GM18873 (cell line): ENCODE results near the gene TCHP.

ENCODE experiments used
- ATAC-seq: cut with Tn5 transposase; IDR thresholded peaks from one replicate; pipeline ENCODE4 v1.9.1; 2021; ENCODE audit warnings: mild to moderate bottlenecking, moderate library complexity, moderate number of reproducible peaks; ENCODE audit not compliant: unreplicated experiment, low FRiP score

The TCHP gene

GRCh38 chr12:109930028-109930800, 30.1 kb downstream of the TCHP start:
- no peak for ATAC-seq

- no peak for ATAC-seq
Observed at GRCh38 chr12:109931143-109931542, 31.1 kb downstream of the TCHP start.

DNA sequence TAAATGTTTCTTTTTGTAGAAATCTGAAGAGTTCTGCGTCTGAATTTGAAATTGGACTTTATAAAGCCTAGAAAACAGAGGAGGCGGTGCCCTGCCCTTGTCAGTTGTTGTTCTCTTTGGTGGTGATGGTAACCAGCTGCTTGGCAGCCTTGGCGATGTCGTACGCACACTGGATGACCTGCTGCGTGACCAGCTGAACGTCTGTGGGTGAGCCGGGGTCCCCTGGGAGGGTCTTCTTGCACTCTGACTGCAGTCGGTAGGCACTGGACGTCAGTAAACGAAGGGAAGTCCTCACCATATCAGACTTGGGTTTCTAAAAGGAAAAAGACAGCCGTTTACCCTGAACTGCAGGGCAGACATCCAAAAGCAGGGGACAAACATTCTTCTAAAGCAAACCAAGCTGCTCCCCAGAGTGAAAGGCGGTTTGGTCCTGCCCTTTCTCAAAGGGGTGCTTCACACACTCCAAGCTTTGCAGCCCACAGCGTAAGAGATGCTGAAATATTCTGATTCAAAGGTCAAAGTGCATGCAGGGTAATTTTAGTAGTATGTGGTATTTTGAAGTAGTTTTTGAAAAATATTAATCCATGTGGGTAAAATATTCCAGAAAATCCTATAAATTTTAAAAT, 32.9 kb downstream of the TCHP start:
- ATAC-seq, result no peak

DNA sequence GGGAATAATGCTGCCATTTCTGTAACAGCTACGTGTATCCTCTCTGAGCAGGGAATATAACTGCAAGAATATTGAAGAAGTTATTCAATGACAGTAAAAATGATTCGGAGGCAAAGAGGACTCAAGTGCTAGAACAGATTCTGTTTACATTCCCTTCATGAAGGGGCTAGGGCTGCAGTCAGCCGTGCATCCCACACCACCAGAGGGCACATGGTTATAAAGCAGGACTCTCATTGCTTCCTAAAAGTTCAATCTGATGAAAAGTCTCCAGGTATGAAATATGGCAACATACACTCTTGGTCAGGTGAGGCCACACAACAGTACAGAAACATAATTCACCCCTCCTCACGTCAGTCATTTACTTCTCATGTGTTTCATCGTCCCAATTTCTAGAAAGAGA, 34.0 kb downstream of the TCHP start:
- no peak for ATAC-seq

- no peak for ATAC-seq
Observed at GRCh38 chr12:109937371-109937770, 37.3 kb downstream of the TCHP start.

- no peak for ATAC-seq
Observed at GRCh38 chr12:109938947-109939346, 38.9 kb downstream of the TCHP start.

- no peak for ATAC-seq
Observed at GRCh38 chr12:109939504-109939903, 39.4 kb downstream of the TCHP start.

GRCh38 chr12:109940339-109940923, 40.4 kb downstream of the TCHP start:
- ATAC-seq, result no peak

DNA sequence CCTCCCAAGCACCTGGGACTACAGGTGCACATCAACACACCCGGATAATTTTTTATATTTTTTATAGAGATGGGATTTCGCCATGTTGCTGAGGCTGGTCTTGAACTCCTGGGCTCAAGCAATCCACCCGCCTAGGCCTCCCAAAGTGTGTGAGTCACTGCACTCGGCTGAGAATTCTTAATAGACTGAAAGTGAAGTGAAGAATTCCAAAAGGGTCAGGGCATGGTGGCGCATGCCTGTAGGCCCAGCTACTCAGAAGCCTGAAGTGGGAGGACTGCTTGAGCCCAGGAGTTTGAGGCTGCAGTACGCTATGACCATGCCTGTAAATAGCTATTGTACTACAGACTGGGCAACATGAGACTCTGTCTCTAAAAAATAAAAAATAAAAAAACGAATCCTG, 43.7 kb downstream of the TCHP start:
- ATAC-seq, result no peak

DNA sequence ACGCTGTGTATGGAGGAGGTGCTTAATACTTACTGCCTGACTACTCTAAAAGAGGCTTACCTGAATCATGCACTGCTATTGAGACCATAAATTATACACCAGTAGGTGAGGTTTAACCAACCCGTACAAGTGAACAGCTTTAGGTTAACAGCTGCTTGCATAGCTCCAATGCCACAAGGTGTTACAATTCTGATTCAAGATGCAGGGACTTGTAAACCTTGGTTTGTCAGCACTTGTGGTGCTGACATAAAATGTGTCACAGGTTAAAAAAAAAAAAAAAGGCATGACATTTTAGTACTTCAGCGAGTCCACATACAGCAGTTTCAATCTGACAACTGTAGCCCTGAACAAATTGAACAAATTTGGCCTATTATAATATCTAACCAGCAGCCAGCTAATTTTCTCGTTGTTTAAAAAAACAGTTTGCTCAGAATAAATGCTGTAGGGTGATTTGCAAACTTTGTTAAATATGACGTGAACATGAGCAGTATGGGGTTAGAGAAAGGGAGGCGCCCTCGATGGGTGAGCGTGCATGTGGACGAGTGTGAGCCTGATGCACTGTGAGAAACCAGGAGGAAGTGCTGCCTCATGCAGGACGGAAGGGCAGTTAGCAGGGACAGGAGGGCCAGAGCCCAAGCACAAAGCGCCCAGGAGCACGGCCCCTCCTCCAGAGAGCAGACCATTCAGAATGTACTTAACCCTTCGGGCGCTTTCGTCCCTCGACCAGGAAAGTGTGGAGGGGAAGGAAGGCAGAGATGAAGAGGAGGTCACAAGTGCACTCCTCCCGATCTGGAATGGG, 44.7 kb downstream of the TCHP start:
- no peak for ATAC-seq

DNA sequence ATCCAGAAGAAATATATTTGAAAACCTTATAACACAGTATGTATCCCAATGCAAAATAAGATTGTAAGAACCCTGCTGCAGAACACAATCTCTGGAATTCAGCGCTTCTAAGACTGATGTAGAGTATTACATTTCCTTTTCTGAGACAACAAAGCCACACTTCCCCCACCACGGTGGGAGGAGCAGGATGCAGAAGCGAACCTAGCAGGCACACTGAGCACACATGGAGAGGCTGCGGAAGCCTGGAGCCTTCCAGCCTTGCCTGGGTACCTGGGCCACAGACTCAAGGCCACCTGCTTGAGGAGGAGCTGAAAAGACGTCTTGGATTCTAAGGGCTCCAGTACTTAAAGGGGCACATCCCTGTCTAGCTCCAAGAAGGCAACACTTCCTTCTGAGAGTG, 46.4 kb downstream of the TCHP start:
- no peak for ATAC-seq

- ATAC-seq, result no peak
Observed at GRCh38 chr12:109946913-109947312, 46.8 kb downstream of the TCHP start.

GRCh38 chr12:109947521-109947920, 47.4 kb downstream of the TCHP start:
- ATAC-seq, result no peak

- ATAC-seq, result no peak
Observed at GRCh38 chr12:109948368-109948767, 48.3 kb downstream of the TCHP start.

GRCh38 chr12:109949089-109949488, 49.0 kb downstream of the TCHP start:
- ATAC-seq, result no peak

DNA sequence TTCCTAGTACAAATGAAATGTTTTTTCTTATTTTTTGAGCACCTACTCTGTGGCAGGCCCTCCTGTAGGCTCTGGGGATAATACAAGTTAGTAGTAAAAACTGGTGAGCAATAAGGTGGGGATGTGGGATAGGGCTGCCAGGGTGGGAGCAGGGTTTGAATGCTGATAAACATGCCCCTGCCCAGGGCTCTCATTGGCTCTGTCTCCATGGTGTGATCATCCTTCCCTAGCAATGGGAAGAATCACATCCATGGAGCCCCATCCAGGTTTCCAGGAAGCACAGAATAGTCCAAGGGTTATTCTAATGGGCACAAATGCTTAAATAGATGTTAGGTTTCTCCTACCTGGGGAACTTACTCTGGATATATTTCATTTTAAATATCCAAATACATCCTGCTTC, 50.6 kb downstream of the TCHP start:
- ATAC-seq, result no peak

DNA sequence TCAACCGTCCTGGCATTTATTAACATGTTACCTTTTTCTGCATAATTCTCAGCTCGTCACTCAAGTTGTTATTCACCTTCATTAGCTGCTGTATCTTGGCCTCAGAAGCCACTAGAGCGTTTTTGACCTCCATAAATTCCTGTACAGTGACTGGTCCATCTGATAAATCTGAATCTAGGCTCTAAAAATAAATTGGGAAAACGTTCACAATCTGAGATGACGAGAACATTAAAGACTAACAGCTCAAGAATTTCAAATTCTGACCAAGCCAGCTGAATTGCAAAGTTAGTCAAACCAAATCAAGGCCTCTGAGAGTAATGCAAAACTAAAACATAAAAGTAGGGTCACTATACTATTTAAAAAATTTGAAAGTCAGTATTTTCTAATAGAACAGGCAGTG, 51.1 kb downstream of the TCHP start:
- no peak for ATAC-seq

DNA sequence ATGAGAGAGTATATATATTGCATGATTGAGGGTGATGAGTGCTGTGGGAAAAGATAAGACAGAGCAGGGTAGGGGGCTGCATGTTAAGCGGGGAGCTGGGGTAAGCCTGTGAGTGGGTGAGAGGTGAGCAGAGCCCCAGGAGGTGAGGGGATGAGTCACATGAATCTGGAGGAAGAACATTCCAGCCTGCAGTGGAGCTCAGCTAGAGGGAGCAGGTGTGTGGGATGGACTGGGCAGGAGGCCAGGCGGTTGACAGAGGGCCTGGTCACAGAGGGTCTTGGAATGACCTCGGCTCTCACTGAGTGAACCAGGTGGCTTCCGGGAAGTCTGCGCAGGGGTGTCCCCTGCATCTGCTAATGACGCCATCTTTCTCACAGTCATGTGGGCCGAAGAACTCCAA, 51.7 kb downstream of the TCHP start:
- ATAC-seq, result no peak

GRCh38 chr12:109952160-109952858, 52.2 kb downstream of the TCHP start:
- no peak for ATAC-seq

DNA sequence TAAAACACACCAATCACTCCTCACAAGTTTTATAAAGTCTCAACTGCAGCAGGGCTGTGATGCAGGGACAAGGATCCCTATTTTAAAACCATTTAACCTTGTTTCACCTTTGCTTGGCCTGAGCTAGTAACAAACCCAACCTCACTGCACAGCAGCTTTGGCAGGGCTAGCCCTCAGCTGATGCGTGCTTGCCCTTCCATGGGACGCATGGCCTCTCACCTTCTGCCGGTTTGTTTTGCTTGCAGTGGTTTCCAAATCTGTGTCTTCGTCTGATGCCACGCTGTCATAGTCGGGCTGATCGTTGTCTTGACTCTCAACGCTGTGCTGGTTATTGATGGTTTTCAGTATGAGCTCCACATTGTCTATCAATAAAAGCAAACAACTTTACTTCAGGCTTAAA, 52.8 kb downstream of the TCHP start:
- no peak for ATAC-seq

DNA sequence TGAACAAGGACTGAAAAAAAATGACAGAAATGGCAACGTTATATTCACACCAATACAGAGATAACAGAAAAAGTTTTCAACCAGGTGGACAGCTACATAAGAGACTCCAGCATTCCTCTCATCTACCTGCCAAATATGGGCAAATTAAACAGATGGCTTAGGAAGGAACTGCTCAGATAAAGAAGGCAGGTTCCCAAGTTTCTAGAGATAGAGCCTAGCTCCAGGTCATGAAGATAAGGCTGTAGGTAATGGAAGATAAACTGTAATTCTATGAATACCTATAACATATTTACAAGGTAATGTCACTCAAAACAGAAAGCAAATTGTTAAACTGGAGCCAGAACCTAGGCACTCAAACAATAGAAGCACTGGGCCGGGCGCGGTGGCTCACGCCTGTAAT, 53.6 kb downstream of the TCHP start:
- ATAC-seq, result no peak
